ENCODE measurements around the gene P2RX6. TPM values are rescaled to one million over a fixed set of nuclear protein-coding genes. Genes with fewer than 3 reads are reported as not detected.

P2RX6 gene
- total and polyA plus RNA-seq, 9 of the 15 experiments (the other 6 are each of a cell fraction or from before 2014, with no cell fraction given): 0.01 to 3.9 (median 1.5) TPM; not detected in 1

- no peak for TF ChIP-seq PBX2 (CRISPR knock-in tag; IDR thresholded peaks at IDR 0.05; ENCODE audit: low read depth)
- no peak for TF ChIP-seq PBX2 (tag; conservative IDR thresholded peaks at IDR 0.05; ENCODE audit: low read depth)
- no peak for TF ChIP-seq RBM14 (IDR thresholded peaks at IDR 0.05; ENCODE audit: borderline replicate concordance, insufficient read depth, low read depth, low read length)
- TF ChIP-seq ZFP36 (IDR thresholded peaks at IDR 0.05; ENCODE audit: low read depth, low read length, partially characterized antibody): no peak
- peak; percentile 18; the same call in 1 of the 2 replicates for TF ChIP-seq KLF13 (tag; IDR thresholded peaks at IDR 0.05; ENCODE audit: borderline replicate concordance, low read depth)
- no peak for TF ChIP-seq MCM5 (IDR thresholded peaks at IDR 0.05; ENCODE audit: low read depth)
- TF ChIP-seq JUN (IDR thresholded peaks at IDR 0.05; ENCODE audit: borderline replicate concordance, low read depth, low read length): no peak; the same call in 1 of the 2 replicates
- TF ChIP-seq JUN (CRISPR knock-in tag; IDR thresholded peaks at IDR 0.05; ENCODE audit: borderline replicate concordance): no peak
- TF ChIP-seq SRSF7 (optimal IDR thresholded peaks at IDR 0.05; ENCODE audit: low read depth, low read length): no peak
- no peak for TF ChIP-seq ZNF740 (CRISPR knock-in tag; IDR thresholded peaks at IDR 0.05)
- TF ChIP-seq ZNF740 (tag; IDR thresholded peaks at IDR 0.05): peak in 1 of 2 experiments; percentile 54; a peak in 1 of 4 replicates
- no peak for TF ChIP-seq ATF3 (IDR thresholded peaks at IDR 0.05)
- TF ChIP-seq ATF3 (CRISPR knock-in tag; conservative IDR thresholded peaks at IDR 0.05): peak; percentile 76; the same call in 1 of the 2 replicates
- no peak for TF ChIP-seq NCOR1 (IDR thresholded peaks at IDR 0.05)
- TF ChIP-seq TFE3 (CRISPR knock-in tag; IDR thresholded peaks at IDR 0.05): no peak
- 0 out of 2 replicates have a peak, but pooled peaks have one; percentile 74 for TF ChIP-seq STAT6 (CRISPR knock-in tag; IDR thresholded peaks at IDR 0.05)
Observed at GRCh38 chr22:21009638-21010425, 5.1 kb upstream of the P2RX6 start (continued).

Data from K562 (cell line).